ENCODE results near the gene SV2B.

Gene SV2B

GRCh38 chr15:91141097-91141496 lies 41.0 kb downstream of the SV2B start:
- DNase-seq (ENCODE audit: low read depth in 2 of 2), result no peak

GRCh38 chr15:91142106-91142744 lies 42.2 kb downstream of the SV2B start:
- DNase-seq (ENCODE audit: low read depth in 2 of 2), result no peak

- DNase-seq (ENCODE audit: low read depth in 2 of 2), result no peak
Observed at GRCh38 chr15:91142946-91143345, 42.9 kb downstream of the SV2B start.

GRCh38 chr15:91146728-91147127 lies 46.7 kb downstream of the SV2B start:
- no peak for DNase-seq (ENCODE audit: low read depth in 2 of 2)

GRCh38 chr15:91148243-91148642 lies 48.2 kb downstream of the SV2B start:
- no peak for DNase-seq (ENCODE audit: low read depth in 2 of 2)

GRCh38 chr15:91150502-91151160 lies 50.6 kb downstream of the SV2B start:
- DNase-seq (ENCODE audit: low read depth in 2 of 2), result no peak

- no peak for DNase-seq (ENCODE audit: low read depth in 2 of 2)
Observed at GRCh38 chr15:91151781-91152563, 51.9 kb downstream of the SV2B start.

- no peak for DNase-seq (ENCODE audit: low read depth in 2 of 2)
Observed at GRCh38 chr15:91152896-91153581, 53.0 kb downstream of the SV2B start.

GRCh38 chr15:91153954-91154353 lies 53.9 kb downstream of the SV2B start:
- DNase-seq (ENCODE audit: low read depth in 2 of 2), result no peak

- DNase-seq (ENCODE audit: low read depth in 2 of 2), result no peak
Observed at GRCh38 chr15:91156175-91156726, 56.2 kb downstream of the SV2B start.

GRCh38 chr15:91158415-91159394 lies 58.6 kb downstream of the SV2B start:
- no peak for DNase-seq (ENCODE audit: low read depth in 2 of 2)

GRCh38 chr15:91165850-91166249 lies 65.8 kb downstream of the SV2B start:
- no peak for DNase-seq (ENCODE audit: low read depth in 2 of 2)

- no peak for DNase-seq (ENCODE audit: low read depth in 2 of 2)
Observed at GRCh38 chr15:91168457-91168856, 68.4 kb downstream of the SV2B start.

GRCh38 chr15:91171334-91171733 lies 71.3 kb downstream of the SV2B start:
- DNase-seq (ENCODE audit: low read depth in 2 of 2), result no peak

- DNase-seq (ENCODE audit: low read depth in 2 of 2), result no peak
Observed at GRCh38 chr15:91182101-91182500, 82.0 kb downstream of the SV2B start.

- no peak for DNase-seq (ENCODE audit: low read depth in 2 of 2)
Observed at GRCh38 chr15:91183596-91183995, 83.5 kb downstream of the SV2B start.

- DNase-seq (ENCODE audit: low read depth in 2 of 2), result no peak
Observed at GRCh38 chr15:91184441-91184840, 84.4 kb downstream of the SV2B start.

GRCh38 chr15:91186904-91187656 lies 87.0 kb downstream of the SV2B start:
- DNase-seq (ENCODE audit: low read depth in 2 of 2), result no peak

GRCh38 chr15:91192285-91192684 lies 92.2 kb downstream of the SV2B start:
- DNase-seq (ENCODE audit: low read depth in 2 of 2), result no peak

Measured in stimulated activated CD8-positive, alpha-beta memory T cell treated with anti-CD3 and anti-CD28 coated beads, Interleukin-2, amount 100 ng/mL, for 1 hour (primary cell).